Measurements from ENCODE around the gene EHD4. TPM values are rescaled to one million over a fixed set of nuclear protein-coding genes. Genes with fewer than 3 reads are reported as not detected.

The EHD4 gene
- total RNA-seq, 1 donor from 2014 or later: 21.1 TPM

GRCh38 chr15:41849861-41850260 is 122.5 kb downstream of the EHD4 start:
- FAIRE-seq: peak; percentile 92
- H3K27me3 ChIP-seq (ENCODE audit: control insufficient read depth, insufficient read depth, low read length): no peaks in the 10 kb centered on the region
- peak; percentile 76 for DNase-seq (ENCODE audit: low read depth)
- H3K36me3 ChIP-seq (ENCODE audit: control insufficient read depth, insufficient read depth, low read length): peaks cover 20% of the 10 kb centered on the region
- no peak for TF ChIP-seq CTCF (IDR thresholded peaks at IDR 0.05; ENCODE audit: insufficient read depth, low read length, severe bottlenecking)
- H3K4me3 ChIP-seq (ENCODE audit: low read depth, low read length): no peak overlapping the region

DNA sequence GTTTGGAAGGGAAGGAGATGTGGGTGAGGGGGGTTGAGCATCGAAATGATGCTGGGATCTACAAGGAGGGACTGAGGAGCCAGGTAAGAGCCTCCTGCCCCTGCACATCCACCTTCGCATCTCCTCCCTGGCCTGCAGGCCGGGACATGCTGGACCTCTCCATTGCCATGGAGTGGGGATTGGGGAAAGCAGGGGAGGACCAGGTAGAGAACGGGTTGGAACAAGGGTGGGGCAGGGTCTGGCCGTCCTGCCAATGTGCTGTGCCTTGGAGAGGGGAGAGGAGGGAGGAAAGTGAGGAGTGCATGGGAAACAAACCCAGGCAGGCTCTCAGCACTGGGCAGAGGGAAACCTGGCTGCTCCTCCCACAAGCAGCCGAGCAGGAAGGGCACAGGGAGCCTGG is 123.2 kb downstream of the EHD4 start:
- Histone ChIP-seq H3K27me3 (ENCODE audit: control insufficient read depth, insufficient read depth, low read length) (no peaks in the 10 kb centered on the region), H3K36me3 (ENCODE audit: control insufficient read depth, insufficient read depth, low read length) (peaks cover 26% of the 10 kb centered on the region), H3K4me3 (ENCODE audit: low read depth, low read length) (no peak overlapping the region)
- TF ChIP-seq CTCF (IDR thresholded peaks at IDR 0.05; ENCODE audit: insufficient read depth, low read length, severe bottlenecking): no peak
- peak; percentile 79 for DNase-seq (ENCODE audit: low read depth)
- FAIRE-seq: no peak

GRCh38 chr15:41848631-41849030 is 123.7 kb downstream of the EHD4 start:
- DNase-seq (ENCODE audit: low read depth) (no peak), FAIRE-seq (peak; percentile 82)
- no peak for TF ChIP-seq CTCF (IDR thresholded peaks at IDR 0.05; ENCODE audit: insufficient read depth, low read length, severe bottlenecking)
- peaks cover 27% of the 10 kb centered on the region for H3K36me3 ChIP-seq (ENCODE audit: control insufficient read depth, insufficient read depth, low read length)
- no peak overlapping the region for H3K4me3 ChIP-seq (ENCODE audit: low read depth, low read length)
- no peaks in the 10 kb centered on the region for H3K27me3 ChIP-seq (ENCODE audit: control insufficient read depth, insufficient read depth, low read length)

DNA sequence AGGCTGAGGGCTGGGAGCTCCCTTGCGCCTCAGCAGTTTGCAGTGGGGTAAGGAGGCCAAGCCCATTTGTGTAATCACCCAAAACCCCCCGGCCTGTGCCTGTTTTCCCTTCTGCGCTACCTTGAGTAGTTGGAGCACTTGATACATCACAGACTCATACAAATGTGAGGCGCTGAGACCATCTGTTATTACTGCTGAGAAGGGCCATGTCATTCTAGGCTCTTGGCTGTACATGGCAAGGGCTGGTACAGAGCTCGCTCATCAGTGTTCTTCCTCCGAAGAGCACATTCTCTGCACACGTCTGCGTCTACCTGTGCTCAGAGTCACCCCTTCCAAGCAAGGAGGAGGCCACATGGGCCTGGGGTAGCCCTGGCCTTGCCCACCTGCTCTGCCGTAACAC is 124.4 kb downstream of the EHD4 start:
- no peak for DNase-seq (ENCODE audit: low read depth)
- no peak for TF ChIP-seq CTCF (IDR thresholded peaks at IDR 0.05; ENCODE audit: insufficient read depth, low read length, severe bottlenecking)
- FAIRE-seq: no peak
- Histone ChIP-seq H3K36me3 (ENCODE audit: control insufficient read depth, insufficient read depth, low read length) (peaks cover 27% of the 10 kb centered on the region), H3K4me3 (ENCODE audit: low read depth, low read length) (no peak overlapping the region), H3K27me3 (ENCODE audit: control insufficient read depth, insufficient read depth, low read length) (no peaks in the 10 kb centered on the region)

DNA sequence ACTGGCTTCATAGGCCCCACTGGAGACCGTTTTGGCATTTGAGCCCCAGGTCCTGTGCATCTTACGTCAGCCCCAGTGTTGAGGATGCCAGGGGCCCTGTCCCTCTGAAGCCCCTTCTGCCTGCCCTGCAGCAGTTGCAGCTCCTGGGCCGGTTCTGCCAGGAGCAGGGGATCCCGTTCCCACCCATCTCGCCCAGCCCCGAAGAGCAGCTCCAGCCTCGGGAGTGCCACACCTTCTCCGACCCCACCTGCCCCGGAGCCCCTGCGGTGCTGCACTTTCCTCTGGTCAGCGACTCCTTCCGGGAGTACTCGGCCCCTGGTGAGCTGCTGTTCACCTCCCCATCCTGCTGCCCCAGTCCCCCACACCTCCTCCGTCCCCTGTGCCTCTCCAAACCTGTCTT is 125.2 kb downstream of the EHD4 start:
- TF ChIP-seq CTCF (IDR thresholded peaks at IDR 0.05; ENCODE audit: insufficient read depth, low read length, severe bottlenecking): no peak
- DNase-seq (ENCODE audit: low read depth): no peak
- H3K36me3 ChIP-seq (ENCODE audit: control insufficient read depth, insufficient read depth, low read length): peaks cover 31% of the 10 kb centered on the region
- H3K4me3 ChIP-seq (ENCODE audit: low read depth, low read length): no peak overlapping the region
- no peaks in the 10 kb centered on the region for H3K27me3 ChIP-seq (ENCODE audit: control insufficient read depth, insufficient read depth, low read length)
- no peak for FAIRE-seq

Other genes starting within 250 kb of the EHD4 start
- gene MAPKBP1, start 198.1 kb downstream of the EHD4 start, total RNA-seq: 12.9 and 17.9 TPM in 2 replicates
- gene JMJD7, start 144.5 kb downstream of the EHD4 start, total RNA-seq: 22.9 TPM in 2 replicates
- gene PLA2G4B, start 133.7 kb downstream of the EHD4 start, total RNA-seq: 8.2 and 42.6 TPM in 2 replicates
- 0.51 and 0.53 TPM in 2 replicates for gene SPTBN5, start 78.5 kb downstream of the EHD4 start, total RNA-seq
- gene PLA2G4E, start 48.5 kb upstream of the EHD4 start, total RNA-seq: under 0.01 and 1.4 TPM in 2 replicates
- under 0.01 TPM in 2 replicates for gene PLA2G4D, start 122.0 kb upstream of the EHD4 start, total RNA-seq
- gene PLA2G4F, start 184.1 kb upstream of the EHD4 start, total RNA-seq: 1.6 and 10.2 TPM in 2 replicates
- gene VPS39, start 235.7 kb upstream of the EHD4 start, total RNA-seq: 22.6 and 34.9 TPM in 2 replicates